Lung (tissue), 12 donors: Measurements from ENCODE around the gene LENG8. TPM values are rescaled to one million over a fixed set of nuclear protein-coding genes. Genes with fewer than 3 reads are reported as not detected.
A peak's percentile ranks its signal among the peaks of the same experiment; 100 is the strongest.

Source experiments
- ATAC-seq: fragments of 200-7000 bp; cut with Tn5 transposase; one replicate; pipeline ENCODE4 v1.9.1; 2020; ENCODE audit warnings: moderate number of reproducible peaks; ENCODE audit not compliant: insufficient read depth, low FRiP score
- DNase-seq, 3 donors: peaks; one replicate each; pipeline ENCODE4 v3.0.0-alpha.2; 2013 to 2017
- H3K27ac ChIP-seq, 2 donors: one replicate each; pipeline ENCODE4 v1.5.1; 2013; ENCODE audit warnings: mild to moderate bottlenecking in 2 of 2, moderate library complexity in 2 of 2, control low read depth in 1 of 2, inconsistent platforms in 1 of 2, low read depth in 1 of 2, low read length in 1 of 2
- H3K27me3 ChIP-seq, 3 donors: one replicate each; pipeline ENCODE4 v1.5.1; 2013; ENCODE audit warnings: low read length in 2 of 3; ENCODE audit not compliant: control insufficient read depth in 3 of 3, insufficient read depth in 3 of 3
- H3K36me3 ChIP-seq, 4 donors: one replicate each; pipeline ENCODE4 v1.5.1; 2013; ENCODE audit warnings: low read length in 4 of 4, mild to moderate bottlenecking in 1 of 4, moderate library complexity in 1 of 4; ENCODE audit not compliant: control insufficient read depth in 4 of 4, insufficient read depth in 4 of 4
- H3K4me1 ChIP-seq, 5 donors: one replicate each; pipeline ENCODE4 v1.5.1; 2013; ENCODE audit warnings: low read length in 5 of 5, mild to moderate bottlenecking in 2 of 5, moderate library complexity in 1 of 5; ENCODE audit not compliant: control insufficient read depth in 5 of 5, insufficient read depth in 5 of 5
- H3K4me3 ChIP-seq: one replicate; pipeline ENCODE4 v1.5.1; 2013; ENCODE audit warnings: mild to moderate bottlenecking, control low read depth, moderate library complexity
- H3K9ac ChIP-seq, 2 donors: one replicate each; pipeline ENCODE4 v1.5.1; 2013; ENCODE audit warnings: low read length in 2 of 2, control low read depth in 1 of 2; ENCODE audit not compliant: insufficient read depth in 1 of 2
- H3K9me3 ChIP-seq, 4 donors: one replicate each; pipeline ENCODE4 v1.5.1; 2013; ENCODE audit warnings: low read length in 3 of 4, mild to moderate bottlenecking in 1 of 4, moderate library complexity in 1 of 4; ENCODE audit not compliant: control insufficient read depth in 4 of 4, insufficient read depth in 3 of 4
- CTCF ChIP-seq: IDR thresholded peaks from 2 replicates; pipeline ENCODE4 v1.5.1; 2012; ENCODE audit warnings: mild to moderate bottlenecking; ENCODE audit errors: control extremely low read depth, extremely low read depth
- WGBS, 2 donors: extraction: QIAGEN DNeasy Blood & Tissue Kit; methylation state at CpG; one replicate each; pipeline ENCODE4 v1.1.7; 2013; 5-methylcytosine and 5-hydroxymethylcytosine counted together
- polyA plus RNA-seq, 2 donors: library from polyadenylated mRNA; stranded (reverse); fragments of 200-250 nt; gene quantifications; one replicate each; pipeline ENCODE4 v1.2.1, GENCODE V29; 2013
- total RNA-seq, 2 donors: library from RNA; depleted of rRNA in 1 of 2; stranded (reverse); fragments of >200 nt in 1 of 2; gene quantifications; one replicate each; pipeline ENCODE4 v1.2.1, GENCODE V29; 2014 to 2021
- donor health status: control.
- donor health status: control.
- donor health status: Bipolar disorder and iron deficiency.
- donor health status: healthy.
- donor health status: DM: yes; HTN: yes; CAD: no.

Gene LENG8
- total and polyA plus RNA-seq, 4 donors = 75.1 to 199 (median 113) TPM

GRCh38 chr19:54429545-54430227, 19.3 kb upstream of the LENG8 start:
- no peaks in the 10 kb centered on the region for H3K36me3 ChIP-seq
- no peak overlapping the region for H3K4me3 ChIP-seq
- H3K9me3 ChIP-seq = no peaks in the 10 kb centered on the region
- H3K27me3 ChIP-seq = no peaks in the 10 kb centered on the region
- ATAC-seq (no peak), DNase-seq (no peak)
- no peak overlapping the region for H3K9ac ChIP-seq
- H3K27ac ChIP-seq = no peak overlapping the region
- WGBS, 2 donors = 47 to 63% methylated on average over 13 of the region's 13 CpGs
- H3K4me1 ChIP-seq = peaks cover 0 to 21% (median 6%) of the 10 kb centered on the region in 5 donors
- TF ChIP-seq CTCF = no peak

DNA sequence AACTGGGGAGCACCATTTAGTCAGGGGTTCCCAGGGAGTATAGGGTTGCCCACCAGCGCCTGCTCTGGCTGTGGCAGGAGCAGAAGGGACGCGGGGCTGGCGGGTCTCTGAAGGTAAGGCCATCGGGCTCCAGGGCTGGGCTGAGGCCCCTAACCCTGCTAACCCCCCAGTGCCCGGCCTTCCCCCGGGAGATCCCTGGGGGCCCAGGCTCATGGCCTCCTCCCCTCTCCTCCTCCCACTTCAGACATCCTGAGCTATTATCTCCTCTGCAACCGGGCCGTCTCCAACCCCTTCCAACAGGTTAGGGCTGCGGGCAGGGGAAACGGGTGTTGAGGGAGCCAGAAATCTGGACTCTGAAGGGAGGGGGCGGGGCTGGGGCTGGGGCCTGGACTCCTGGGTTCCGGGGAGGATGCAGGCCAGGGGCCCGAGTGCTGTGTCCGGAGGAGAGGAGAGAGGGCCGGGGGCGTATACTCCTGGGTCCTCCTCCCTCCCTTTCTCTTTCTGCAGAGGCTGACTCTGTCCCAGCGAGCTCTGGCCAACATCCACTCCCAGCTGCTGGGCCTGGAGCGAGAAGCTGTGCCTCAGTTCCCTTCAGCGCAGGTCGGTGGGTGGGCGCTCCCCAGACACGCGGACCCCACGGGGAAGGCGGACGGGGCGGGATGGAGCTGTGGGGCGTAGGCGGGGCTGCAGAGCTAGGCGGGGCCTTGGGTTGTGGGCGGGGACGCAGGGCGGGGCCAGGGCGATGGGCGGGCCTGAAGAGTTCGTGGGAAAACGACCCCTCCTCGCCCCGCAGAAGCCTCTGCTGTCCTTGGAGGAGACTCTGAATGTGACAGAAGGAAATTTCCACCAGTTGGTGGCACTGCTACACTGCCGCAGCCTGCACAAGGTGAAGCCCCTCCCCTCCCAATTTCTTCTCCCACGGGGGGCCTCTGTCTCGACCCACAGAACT, 18.4 kb upstream of the LENG8 start:
- Histone ChIP-seq H3K27me3 (no peaks in the 10 kb centered on the region), H3K4me3 (no peak overlapping the region), H3K4me1 (peaks cover 0 to 27% (median 6%) of the 10 kb centered on the region in 5 donors), H3K36me3 (no peaks in the 10 kb centered on the region), H3K27ac (no peak overlapping the region), H3K9ac (no peak overlapping the region), H3K9me3 (no peaks in the 10 kb centered on the region)
- ATAC-seq = no peak
- WGBS, 2 donors = 5 to 10% methylated on average over 40 to 43 of the region's 43 CpGs
- DNase-seq = peak; percentile 59 to 81 (median 75)
- TF ChIP-seq CTCF = no peak

- WGBS, 2 donors = 27 to 39% methylated on average over 11 of the region's 11 CpGs
- Histone ChIP-seq H3K9ac (no peak overlapping the region), H3K27ac (no peak overlapping the region), H3K4me1 (peaks cover 0 to 35% (median 6%) of the 10 kb centered on the region in 5 donors), H3K9me3 (no peaks in the 10 kb centered on the region), H3K36me3 (no peaks in the 10 kb centered on the region), H3K27me3 (no peaks in the 10 kb centered on the region), H3K4me3 (no peak overlapping the region)
- DNase-seq (peak in 1 of 3 donors; percentile 32), ATAC-seq (no peak)
- TF ChIP-seq CTCF = no peak
Observed at GRCh38 chr19:54431255-54431838, 17.7 kb upstream of the LENG8 start.
